K562 (cell line): ENCODE measurements around the gene SYN1. TPM values are rescaled to one million over a fixed set of nuclear protein-coding genes. Genes with fewer than 3 reads are reported as not detected.

Experiments used
- ASH1L ChIP-seq: fragments of 450-650 bp; IDR thresholded peaks from 2 replicates; pipeline ENCODE4 v1.6.1; 2018; ENCODE audit warnings: borderline replicate concordance, mild to moderate bottlenecking, low read depth; ENCODE audit not compliant: partially characterized antibody
- CCAR2 ChIP-seq: fragments of 200-400 bp; formaldehyde crosslinking; IDR thresholded peaks from 2 replicates; pipeline ENCODE4 v1.6.1; 2017; ENCODE audit warnings: mild to moderate bottlenecking, low read depth, low read length
- CHCHD3 ChIP-seq: fragments of 250-450 bp; sonication (Bioruptor Pico); IDR thresholded peaks from 2 replicates; pipeline ENCODE4 v2.1.2; 2022; ENCODE audit warnings: mild to moderate bottlenecking
- ELF2 ChIP-seq: fragments of 250-450 bp; sonication (Bioruptor Pico); IDR thresholded peaks from 2 replicates; pipeline ENCODE4 v1.5.0; 2021; ENCODE audit warnings: mild to moderate bottlenecking
- FUS ChIP-seq: fragments of 200-400 bp; formaldehyde crosslinking; optimal IDR thresholded peaks from 2 replicates; pipeline ENCODE3; 2017; ENCODE audit warnings: low read depth, low read length
- GATA2 ChIP-seq: sonication (generic); formaldehyde crosslinking; IDR thresholded peaks from 2 replicates; pipeline ENCODE4 v1.4.0; 2020; ENCODE audit warnings: mild to moderate bottlenecking, missing genetic modification reagents
- GATAD2A ChIP-seq: fragments of 450-650 bp; IDR thresholded peaks from 2 replicates; pipeline ENCODE4 v1.6.1; 2017
- IFI16 ChIP-seq: fragments of 250-450 bp; sonication (Bioruptor Pico); IDR thresholded peaks from 2 replicates; pipeline ENCODE4 v2.1.2; 2022; ENCODE audit warnings: mild to moderate bottlenecking, inconsistent platforms
- MECOM ChIP-seq: fragments of 250-450 bp; sonication (Bioruptor Pico); IDR thresholded peaks from 2 replicates; pipeline ENCODE4 v1.8.0; 2022; ENCODE audit warnings: inconsistent platforms
- MTA2 ChIP-seq: fragments of 450-650 bp; IDR thresholded peaks from 2 replicates; pipeline ENCODE4 v1.6.1; 2016; ENCODE audit warnings: low read depth
- NCOA4 ChIP-seq: fragments of 450-650 bp; IDR thresholded peaks from 2 replicates; pipeline ENCODE4 v1.6.1; 2018; ENCODE audit warnings: mild to moderate bottlenecking; ENCODE audit not compliant: partially characterized antibody
- NUFIP1 ChIP-seq: fragments of 450-650 bp; IDR thresholded peaks from 2 replicates; pipeline ENCODE4 v1.6.1; 2018; ENCODE audit not compliant: partially characterized antibody
- POLR2AphosphoS5 ChIP-seq: IDR thresholded peaks from 2 replicates; pipeline ENCODE4 v1.6.1; 2011; ENCODE audit warnings: mild to moderate bottlenecking, low read depth, low read length, moderate library complexity; ENCODE audit not compliant: control insufficient read depth, insufficient read depth
- SREBF1 ChIP-seq: fragments of 150-350 bp; IDR thresholded peaks from 2 replicates; pipeline ENCODE4 v1.6.1; 2014; ENCODE audit warnings: antibody characterized with exemption, low read depth, low read length, borderline replicate concordance
- SRSF9 ChIP-seq: fragments of 200-400 bp; formaldehyde crosslinking; IDR thresholded peaks from 2 replicates; pipeline ENCODE4 v1.6.1; 2017; ENCODE audit warnings: low read depth, low read length, borderline replicate concordance
- TOE1 ChIP-seq, 2 experiments: fragments of 450-650 bp in 1 of 2; sonication (generic) in 1 of 2; formaldehyde crosslinking in 1 of 2; IDR thresholded peaks; 2 replicates each; pipeline versions ENCODE4 v1.7.1 to v1.8.0; 2016 to 2022; ENCODE audit warnings: borderline replicate concordance in 2 of 2, mild to moderate bottlenecking in 2 of 2, antibody characterized with exemption in 1 of 2, inconsistent platforms in 1 of 2, low read depth in 1 of 2, missing genetic modification reagents in 1 of 2, moderate library complexity in 1 of 2
- ZFX ChIP-seq: sonication (generic); formaldehyde crosslinking; IDR thresholded peaks from 2 replicates; pipeline ENCODE4 v1.8.0; 2022; ENCODE audit warnings: mild to moderate bottlenecking, missing genetic modification reagents, moderate library complexity
- ZNF589 ChIP-seq: fragments of 200-800 bp; sonication (Bioruptor generic); IDR thresholded peaks from 2 replicates; pipeline ENCODE4 v1.6.1; 2016; ENCODE audit warnings: low read depth, missing genetic modification characterization, missing compliant biosample characterization
- ZNF75A ChIP-seq: fragments of 450-650 bp; formaldehyde crosslinking; IDR thresholded peaks from 2 replicates; pipeline ENCODE4 v1.4.0; 2020; ENCODE audit warnings: mild to moderate bottlenecking
- ZNF79 ChIP-seq: fragments of 250-450 bp; sonication (Bioruptor Pico); IDR thresholded peaks from 2 replicates; pipeline ENCODE4 v1.4.0; 2020; ENCODE audit warnings: low read depth, mild to moderate bottlenecking, moderate library complexity
- ZNF830 ChIP-seq: fragments of 250-450 bp; sonication (Bioruptor Pico); IDR thresholded peaks from 2 replicates; pipeline ENCODE4 v1.5.0; 2021; ENCODE audit warnings: mild to moderate bottlenecking
- polyA plus RNA-seq, 8 experiments: library from polyadenylated mRNA; depleted of rRNA in 4 of 8; stranded (reverse) in 5 of 8; unstranded in 3 of 8; fragments of >200 nt; fragmentation: Nextera tagmentation in 2 of 8; fragmentation: Illumina TruSeq in 1 of 8; extraction: Ambion mirVana in 2 of 8; extraction: Trizol in 1 of 8; gene quantifications; 2 replicates each; pipeline versions ENCODE4 v1.2.1 to v1.2.3, GENCODE V29; 2011 to 2014; ENCODE audit warnings: inconsistent platforms in 1 of 8, missing spikeins in 1 of 8
- total RNA-seq, 7 experiments: library from RNA; depleted of rRNA in 6 of 7; stranded (reverse); fragments of >200 nt in 6 of 7; fragmentation: Illumina TruSeq in 2 of 7; extraction: Trizol in 2 of 7; gene quantifications; 2 replicates each; pipeline versions ENCODE4 v1.2.1 to v1.2.3, GENCODE V29; 2011 to 2021; ENCODE audit warnings: low replicate concordance in 1 of 7
- TF ChIP-seq, protein P1 (sequence below): IDR thresholded peaks from 2 replicates; pipeline ENCODE4 v1.6.1; 2016; ENCODE audit warnings: missing genetic modification characterization, missing compliant biosample characterization
- TF ChIP-seq, protein P2 (sequence below): fragments of 450-650 bp; IDR thresholded peaks from 2 replicates; pipeline ENCODE4 v1.7.1; 2018; ENCODE audit warnings: mild to moderate bottlenecking, low read depth; ENCODE audit not compliant: partially characterized antibody
- TF ChIP-seq, protein P3 (sequence below): fragments of 450-650 bp; formaldehyde crosslinking; IDR thresholded peaks from 2 replicates; pipeline ENCODE4 v1.4.0; 2020; ENCODE audit warnings: mild to moderate bottlenecking, moderate library complexity

Gene SYN1
- total and polyA plus RNA-seq, 9 of the 15 experiments (the other 6 are each of a cell fraction or from before 2014, with no cell fraction given), result 0.01 to 0.28 (median 0.18) TPM; not detected in 2

DNA sequence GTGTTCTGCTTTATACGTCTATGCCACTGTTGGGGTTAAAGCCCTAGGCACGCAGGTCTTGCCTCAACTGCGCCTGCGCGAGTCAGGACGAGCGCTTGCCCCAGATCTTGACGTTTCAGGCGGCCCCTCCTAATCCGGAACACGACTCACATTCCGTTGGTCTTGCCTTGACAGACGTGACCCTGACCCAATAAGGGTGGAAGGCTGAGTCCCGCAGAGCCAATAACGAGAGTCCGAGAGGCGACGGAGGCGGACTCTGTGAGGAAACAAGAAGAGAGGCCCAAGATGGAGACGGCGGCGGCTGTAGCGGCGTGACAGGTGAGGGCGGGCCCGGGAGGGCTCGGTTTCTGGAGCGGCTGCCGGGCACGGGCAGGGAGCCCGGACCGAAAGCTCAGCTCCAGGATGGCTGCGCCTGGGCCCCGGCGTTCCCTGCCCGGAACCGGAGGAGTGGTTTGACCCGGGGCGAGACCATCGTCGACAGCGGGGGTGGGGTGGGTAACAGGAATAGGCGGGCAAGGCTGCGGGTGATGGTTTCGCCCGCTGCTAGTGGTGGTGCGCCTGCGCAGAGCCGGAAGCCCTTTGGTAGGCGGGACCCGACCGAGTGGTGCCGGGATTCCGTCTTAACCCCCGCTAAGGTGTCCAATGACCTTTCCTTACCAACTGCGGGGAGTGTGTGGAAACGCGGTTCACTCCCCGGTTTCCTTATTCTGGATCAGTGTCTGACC, 58.6 kb downstream of the SYN1 start, which contains the start of gene ARAF (continued):
- no peak for TF ChIP-seq MECOM (CRISPR knock-in tag)
- TF ChIP-seq, protein P1, sequence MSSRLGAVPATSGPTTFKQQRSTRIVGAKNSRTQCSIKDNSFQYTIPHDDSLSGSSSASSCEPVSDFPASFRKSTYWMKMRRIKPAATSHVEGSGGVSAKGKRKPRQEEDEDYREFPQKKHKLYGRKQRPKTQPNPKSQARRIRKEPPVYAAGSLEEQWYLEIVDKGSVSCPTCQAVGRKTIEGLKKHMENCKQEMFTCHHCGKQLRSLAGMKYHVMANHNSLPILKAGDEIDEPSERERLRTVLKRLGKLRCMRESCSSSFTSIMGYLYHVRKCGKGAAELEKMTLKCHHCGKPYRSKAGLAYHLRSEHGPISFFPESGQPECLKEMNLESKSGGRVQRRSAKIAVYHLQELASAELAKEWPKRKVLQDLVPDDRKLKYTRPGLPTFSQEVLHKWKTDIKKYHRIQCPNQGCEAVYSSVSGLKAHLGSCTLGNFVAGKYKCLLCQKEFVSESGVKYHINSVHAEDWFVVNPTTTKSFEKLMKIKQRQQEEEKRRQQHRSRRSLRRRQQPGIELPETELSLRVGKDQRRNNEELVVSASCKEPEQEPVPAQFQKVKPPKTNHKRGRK, result no peak
- TF ChIP-seq POLR2AphosphoS5, result peak; percentile 30
- no peak for TF ChIP-seq CHCHD3 (CRISPR knock-in tag)
- TF ChIP-seq CCAR2, result no peak
- no peak for TF ChIP-seq GATA2 (CRISPR knock-in tag)
- no peak for TF ChIP-seq IFI16 (CRISPR knock-in tag)
- TF ChIP-seq SREBF1, result peak; percentile 77; the same call in 1 of the 2 replicates
- TF ChIP-seq TOE1 (IDR thresholded peaks at IDR 0.05; ENCODE audit: borderline replicate concordance), result peak; percentile 77
- TF ChIP-seq TOE1 (CRISPR knock-in tag; IDR thresholded peaks at IDR 0.05; ENCODE audit: borderline replicate concordance, low read depth), result no peak
- no peak for TF ChIP-seq NCOA4
- TF ChIP-seq ZNF79 (CRISPR knock-in tag), result no peak
- TF ChIP-seq ZNF830, result no peak
- TF ChIP-seq SRSF9, result no peak
- TF ChIP-seq ASH1L, result peak; percentile 94
- TF ChIP-seq, protein P2, sequence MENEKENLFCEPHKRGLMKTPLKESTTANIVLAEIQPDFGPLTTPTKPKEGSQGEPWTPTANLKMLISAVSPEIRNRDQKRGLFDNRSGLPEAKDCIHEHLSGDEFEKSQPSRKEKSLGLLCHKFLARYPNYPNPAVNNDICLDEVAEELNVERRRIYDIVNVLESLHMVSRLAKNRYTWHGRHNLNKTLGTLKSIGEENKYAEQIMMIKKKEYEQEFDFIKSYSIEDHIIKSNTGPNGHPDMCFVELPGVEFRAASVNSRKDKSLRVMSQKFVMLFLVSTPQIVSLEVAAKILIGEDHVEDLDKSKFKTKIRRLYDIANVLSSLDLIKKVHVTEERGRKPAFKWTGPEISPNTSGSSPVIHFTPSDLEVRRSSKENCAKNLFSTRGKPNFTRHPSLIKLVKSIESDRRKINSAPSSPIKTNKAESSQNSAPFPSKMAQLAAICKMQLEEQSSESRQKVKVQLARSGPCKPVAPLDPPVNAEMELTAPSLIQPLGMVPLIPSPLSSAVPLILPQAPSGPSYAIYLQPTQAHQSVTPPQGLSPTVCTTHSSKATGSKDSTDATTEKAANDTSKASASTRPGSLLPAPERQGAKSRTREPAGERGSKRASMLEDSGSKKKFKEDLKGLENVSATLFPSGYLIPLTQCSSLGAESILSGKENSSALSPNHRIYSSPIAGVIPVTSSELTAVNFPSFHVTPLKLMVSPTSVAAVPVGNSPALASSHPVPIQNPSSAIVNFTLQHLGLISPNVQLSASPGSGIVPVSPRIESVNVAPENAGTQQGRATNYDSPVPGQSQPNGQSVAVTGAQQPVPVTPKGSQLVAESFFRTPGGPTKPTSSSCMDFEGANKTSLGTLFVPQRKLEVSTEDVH, result no peak
- TF ChIP-seq, protein P3, sequence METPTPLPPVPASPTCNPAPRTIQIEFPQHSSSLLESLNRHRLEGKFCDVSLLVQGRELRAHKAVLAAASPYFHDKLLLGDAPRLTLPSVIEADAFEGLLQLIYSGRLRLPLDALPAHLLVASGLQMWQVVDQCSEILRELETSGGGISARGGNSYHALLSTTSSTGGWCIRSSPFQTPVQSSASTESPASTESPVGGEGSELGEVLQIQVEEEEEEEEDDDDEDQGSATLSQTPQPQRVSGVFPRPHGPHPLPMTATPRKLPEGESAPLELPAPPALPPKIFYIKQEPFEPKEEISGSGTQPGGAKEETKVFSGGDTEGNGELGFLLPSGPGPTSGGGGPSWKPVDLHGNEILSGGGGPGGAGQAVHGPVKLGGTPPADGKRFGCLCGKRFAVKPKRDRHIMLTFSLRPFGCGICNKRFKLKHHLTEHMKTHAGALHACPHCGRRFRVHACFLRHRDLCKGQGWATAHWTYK (CRISPR knock-in tag), result no peak
- no peak for TF ChIP-seq GATAD2A
- no peak for TF ChIP-seq FUS
- TF ChIP-seq ELF2, result no peak
- TF ChIP-seq NUFIP1, result no peak
- no peak for TF ChIP-seq ZNF75A (CRISPR knock-in tag)
- peak; percentile 85 for TF ChIP-seq ZFX (CRISPR knock-in tag)
- TF ChIP-seq ZNF589 (CRISPR knock-in tag), result no peak
- TF ChIP-seq MTA2, result no peak
